ENCODE data around the gene BRICD5.
"Not testable (repeated sequence)": the region's sequence is repeated elsewhere in the genome, so short reads cannot be mapped to it uniquely, and the experiment has no call there.

BRICD5 gene

GRCh38 chr16:2204416-2205103 is 6.1 kb downstream of the BRICD5 start:
- H3K27ac ChIP-seq, result peak overlapping the region; percentile 85
- no peak for TF ChIP-seq ZFX (IDR thresholded peaks at IDR 0.05; ENCODE audit: borderline replicate concordance)
- no peak for TF ChIP-seq CTCF (IDR thresholded peaks at IDR 0.05)

- not testable (repeated sequence) for H3K27ac ChIP-seq
Observed at GRCh38 chr16:2203119-2203688, 7.5 kb downstream of the BRICD5 start.

GRCh38 chr16:2200313-2200712 is 10.3 kb downstream of the BRICD5 start:
- no peak for TF ChIP-seq ZFX (IDR thresholded peaks at IDR 0.05; ENCODE audit: borderline replicate concordance)
- TF ChIP-seq CTCF (IDR thresholded peaks at IDR 0.05), result no peak
- no peak overlapping the region for H3K27ac ChIP-seq

- H3K27ac ChIP-seq, result no peak overlapping the region
- TF ChIP-seq ZFX (IDR thresholded peaks at IDR 0.05; ENCODE audit: borderline replicate concordance), result no peak
- no peak for TF ChIP-seq CTCF (IDR thresholded peaks at IDR 0.05)
Observed at GRCh38 chr16:2199621-2200139, 11.0 kb downstream of the BRICD5 start.

GRCh38 chr16:2199095-2199494 is 11.6 kb downstream of the BRICD5 start:
- no peak overlapping the region for H3K27ac ChIP-seq

GRCh38 chr16:2198283-2198682 is 12.4 kb downstream of the BRICD5 start:
- no peak for TF ChIP-seq ZFX (IDR thresholded peaks at IDR 0.05; ENCODE audit: borderline replicate concordance)
- TF ChIP-seq CTCF (IDR thresholded peaks at IDR 0.05), result no peak
- H3K27ac ChIP-seq, result 0 out of 2 replicates have a peak overlapping the region, but pooled peaks have one; percentile 17

More at GRCh38 chr16:2199095-2199494, 11.6 kb downstream of the BRICD5 start:
- TF ChIP-seq ZFX (IDR thresholded peaks at IDR 0.05; ENCODE audit: borderline replicate concordance) (no peak), CTCF (IDR thresholded peaks at IDR 0.05) (no peak)

GRCh38 chr16:2197765-2198164 is 12.9 kb downstream of the BRICD5 start:
- no peak for TF ChIP-seq CTCF (IDR thresholded peaks at IDR 0.05)
- no peak for TF ChIP-seq ZFX (IDR thresholded peaks at IDR 0.05; ENCODE audit: borderline replicate concordance)
- H3K27ac ChIP-seq, result no peak overlapping the region
